HL-60 (cell line): ENCODE data around the gene AHDC1.

Source experiments
- DNase-seq, 2 experiments: peaks; one replicate each; pipeline ENCODE4 v3.0.0-alpha.2; 2010 to 2020; ENCODE audit warnings: low read depth in 1 of 2, low spot score in 1 of 2
- H3K27ac ChIP-seq: fragments of 250-450 bp; sonication (Bioruptor Pico); replicated peaks from 2 replicates; pipeline ENCODE4 v1.5.1; 2020; ENCODE audit warnings: mild to moderate bottlenecking, moderate library complexity
- H3K27me3 ChIP-seq: fragments of 250-450 bp; sonication (Bioruptor Pico); 2 replicates; pipeline ENCODE4 v1.5.1; 2021; ENCODE audit warnings: mild to moderate bottlenecking, moderate library complexity; ENCODE audit not compliant: insufficient read depth, poor library complexity, severe bottlenecking
- H3K4me3 ChIP-seq: replicated peaks from 2 replicates; pipeline ENCODE4 v1.5.1; 2011; ENCODE audit warnings: mild to moderate bottlenecking, control low read depth, low read length; ENCODE audit not compliant: insufficient read depth
- GABPA ChIP-seq: IDR thresholded peaks from 2 replicates; pipeline ENCODE4 v1.6.1; 2012; ENCODE audit warnings: low read depth
- POLR2AphosphoS5 ChIP-seq: IDR thresholded peaks from 2 replicates; pipeline ENCODE4 v1.6.1; 2012; ENCODE audit warnings: low read depth
- SPI1 ChIP-seq: IDR thresholded peaks from 2 replicates; pipeline ENCODE4 v1.6.1; 2012; ENCODE audit warnings: low read depth, mild to moderate bottlenecking, borderline replicate concordance
- TF ChIP-seq, protein P1 (sequence below): IDR thresholded peaks from one replicate; pipeline ENCODE4 v1.5.1; 2011; ENCODE audit warnings: low read length, control low read depth, inconsistent platforms; ENCODE audit not compliant: insufficient read depth
- TF ChIP-seq, protein P2 (sequence below): IDR thresholded peaks from 2 replicates; pipeline ENCODE4 v1.6.1; 2012; ENCODE audit warnings: low read depth; ENCODE audit not compliant: insufficient replicate concordance

AHDC1 gene

DNA sequence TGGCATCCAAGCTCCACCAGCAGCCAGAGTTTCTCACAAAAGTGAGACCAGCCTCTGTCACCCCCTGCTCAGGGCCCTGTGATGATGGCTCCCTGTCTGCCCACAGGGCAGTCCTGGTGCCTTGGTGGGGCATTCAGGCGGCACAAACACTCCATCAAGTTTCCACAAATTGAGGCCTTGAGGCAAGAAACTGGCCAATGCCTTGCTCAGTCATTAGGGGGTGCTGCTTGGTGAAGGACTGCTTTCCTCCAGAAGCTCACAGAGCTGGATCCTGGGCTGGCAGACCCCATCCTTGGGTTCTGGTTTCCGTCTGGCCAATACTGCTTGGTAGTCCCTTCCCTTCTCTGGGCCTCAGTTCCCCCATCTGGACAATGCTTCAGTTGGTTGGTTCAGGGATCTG lies 12.5 kb upstream of the AHDC1 start:
- TF ChIP-seq, protein P1, sequence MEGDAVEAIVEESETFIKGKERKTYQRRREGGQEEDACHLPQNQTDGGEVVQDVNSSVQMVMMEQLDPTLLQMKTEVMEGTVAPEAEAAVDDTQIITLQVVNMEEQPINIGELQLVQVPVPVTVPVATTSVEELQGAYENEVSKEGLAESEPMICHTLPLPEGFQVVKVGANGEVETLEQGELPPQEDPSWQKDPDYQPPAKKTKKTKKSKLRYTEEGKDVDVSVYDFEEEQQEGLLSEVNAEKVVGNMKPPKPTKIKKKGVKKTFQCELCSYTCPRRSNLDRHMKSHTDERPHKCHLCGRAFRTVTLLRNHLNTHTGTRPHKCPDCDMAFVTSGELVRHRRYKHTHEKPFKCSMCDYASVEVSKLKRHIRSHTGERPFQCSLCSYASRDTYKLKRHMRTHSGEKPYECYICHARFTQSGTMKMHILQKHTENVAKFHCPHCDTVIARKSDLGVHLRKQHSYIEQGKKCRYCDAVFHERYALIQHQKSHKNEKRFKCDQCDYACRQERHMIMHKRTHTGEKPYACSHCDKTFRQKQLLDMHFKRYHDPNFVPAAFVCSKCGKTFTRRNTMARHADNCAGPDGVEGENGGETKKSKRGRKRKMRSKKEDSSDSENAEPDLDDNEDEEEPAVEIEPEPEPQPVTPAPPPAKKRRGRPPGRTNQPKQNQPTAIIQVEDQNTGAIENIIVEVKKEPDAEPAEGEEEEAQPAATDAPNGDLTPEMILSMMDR = no peak
- TF ChIP-seq SPI1 = no peak
- TF ChIP-seq, protein P2, sequence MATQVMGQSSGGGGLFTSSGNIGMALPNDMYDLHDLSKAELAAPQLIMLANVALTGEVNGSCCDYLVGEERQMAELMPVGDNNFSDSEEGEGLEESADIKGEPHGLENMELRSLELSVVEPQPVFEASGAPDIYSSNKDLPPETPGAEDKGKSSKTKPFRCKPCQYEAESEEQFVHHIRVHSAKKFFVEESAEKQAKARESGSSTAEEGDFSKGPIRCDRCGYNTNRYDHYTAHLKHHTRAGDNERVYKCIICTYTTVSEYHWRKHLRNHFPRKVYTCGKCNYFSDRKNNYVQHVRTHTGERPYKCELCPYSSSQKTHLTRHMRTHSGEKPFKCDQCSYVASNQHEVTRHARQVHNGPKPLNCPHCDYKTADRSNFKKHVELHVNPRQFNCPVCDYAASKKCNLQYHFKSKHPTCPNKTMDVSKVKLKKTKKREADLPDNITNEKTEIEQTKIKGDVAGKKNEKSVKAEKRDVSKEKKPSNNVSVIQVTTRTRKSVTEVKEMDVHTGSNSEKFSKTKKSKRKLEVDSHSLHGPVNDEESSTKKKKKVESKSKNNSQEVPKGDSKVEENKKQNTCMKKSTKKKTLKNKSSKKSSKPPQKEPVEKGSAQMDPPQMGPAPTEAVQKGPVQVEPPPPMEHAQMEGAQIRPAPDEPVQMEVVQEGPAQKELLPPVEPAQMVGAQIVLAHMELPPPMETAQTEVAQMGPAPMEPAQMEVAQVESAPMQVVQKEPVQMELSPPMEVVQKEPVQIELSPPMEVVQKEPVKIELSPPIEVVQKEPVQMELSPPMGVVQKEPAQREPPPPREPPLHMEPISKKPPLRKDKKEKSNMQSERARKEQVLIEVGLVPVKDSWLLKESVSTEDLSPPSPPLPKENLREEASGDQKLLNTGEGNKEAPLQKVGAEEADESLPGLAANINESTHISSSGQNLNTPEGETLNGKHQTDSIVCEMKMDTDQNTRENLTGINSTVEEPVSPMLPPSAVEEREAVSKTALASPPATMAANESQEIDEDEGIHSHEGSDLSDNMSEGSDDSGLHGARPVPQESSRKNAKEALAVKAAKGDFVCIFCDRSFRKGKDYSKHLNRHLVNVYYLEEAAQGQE = no peak
- TF ChIP-seq GABPA = no peak
- TF ChIP-seq POLR2AphosphoS5 = no peak
- DNase-seq = no peak
- Histone ChIP-seq H3K4me3 (no peak overlapping the region), H3K27me3 (no peaks in the 10 kb centered on the region), H3K27ac (no peak overlapping the region; the same call in 1 of the 2 replicates)

DNA sequence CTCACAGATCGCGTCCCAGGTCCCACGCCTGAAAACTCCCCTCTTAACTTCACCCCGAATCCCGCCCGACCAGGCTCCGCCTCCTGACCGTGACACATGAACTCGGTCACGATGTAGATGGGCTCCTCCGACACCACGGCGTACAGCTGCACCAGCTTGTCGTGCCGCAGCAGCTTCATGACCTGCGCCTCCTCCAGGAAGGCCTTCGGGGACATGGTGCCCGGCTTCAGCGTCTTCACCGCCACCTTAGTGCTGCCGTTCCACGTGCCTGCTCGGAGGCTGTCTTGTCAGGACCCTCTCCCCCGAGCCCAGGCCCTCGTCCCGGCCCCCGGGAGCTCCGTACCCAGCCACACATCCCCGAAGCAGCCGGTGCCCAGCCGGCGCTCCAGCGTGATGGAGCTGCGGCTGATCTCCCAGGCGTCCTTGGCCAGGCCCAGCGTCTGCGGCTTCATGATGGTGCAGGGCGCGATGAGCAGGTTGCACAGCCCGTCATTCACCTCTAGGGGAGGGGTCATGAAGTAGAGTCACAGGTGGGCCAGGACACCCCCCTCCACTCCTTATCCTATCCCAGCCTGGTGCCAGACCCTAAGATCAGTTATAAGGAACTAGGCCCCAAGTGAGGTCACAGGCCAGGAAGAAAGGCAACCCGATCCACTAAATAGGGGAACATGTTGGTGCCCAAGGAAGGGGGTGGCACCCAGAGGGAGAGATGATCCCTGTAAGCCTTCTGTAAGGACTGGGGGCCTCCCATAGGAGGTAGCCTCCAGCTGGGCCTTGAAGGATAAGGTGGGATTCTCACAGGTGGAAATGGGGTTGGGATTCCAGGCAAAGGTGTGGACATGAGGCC lies 11.6 kb upstream of the AHDC1 start:
- DNase-seq = no peak
- TF ChIP-seq, protein P1 = no peak
- TF ChIP-seq SPI1 (no peak), GABPA (no peak), POLR2AphosphoS5 (no peak; the same call in 1 of the 2 replicates)
- TF ChIP-seq, protein P2 = no peak
- Histone ChIP-seq H3K27me3 (no peaks in the 10 kb centered on the region), H3K27ac (no peak overlapping the region), H3K4me3 (no peak overlapping the region)

DNA sequence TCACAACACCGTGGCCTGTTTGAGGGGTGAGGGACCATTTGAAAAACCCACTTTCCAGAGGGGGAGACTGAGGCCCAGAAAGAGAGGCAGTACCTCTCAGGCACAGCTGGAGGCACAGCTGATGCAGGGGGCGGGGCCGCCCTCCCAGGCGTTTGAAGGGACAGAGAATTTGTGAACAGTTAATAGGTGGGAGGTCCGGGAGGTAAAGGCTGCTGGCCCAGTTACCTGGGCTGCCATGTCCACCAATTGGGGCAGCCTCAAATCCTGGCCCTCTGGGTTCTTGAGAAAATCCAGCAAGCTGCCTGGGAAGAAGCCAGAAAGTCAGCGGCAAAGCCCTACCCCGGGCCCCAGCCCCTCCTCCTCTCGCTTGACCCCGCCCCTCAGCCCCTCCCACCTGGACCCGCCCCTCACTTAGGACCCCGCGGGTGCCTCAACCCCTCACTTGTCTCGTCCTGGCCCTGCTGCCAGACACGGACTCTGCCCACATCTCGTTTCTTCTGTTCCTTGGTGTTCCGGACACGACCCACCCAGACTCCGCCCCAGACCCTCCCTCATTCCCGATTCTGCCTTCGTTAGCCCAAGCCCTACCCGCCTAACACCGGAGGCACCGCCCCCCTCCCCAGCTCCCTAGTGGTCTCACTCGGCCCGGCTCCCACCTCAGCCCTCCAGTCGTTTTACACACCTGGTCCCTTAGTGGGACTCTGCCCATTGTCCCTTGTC lies 10.8 kb upstream of the AHDC1 start:
- H3K4me3 ChIP-seq = no peak overlapping the region
- TF ChIP-seq, protein P1 = no peak
- TF ChIP-seq SPI1 (no peak), POLR2AphosphoS5 (no peak), GABPA (no peak)
- TF ChIP-seq, protein P2 = no peak
- H3K27ac ChIP-seq = no peak overlapping the region
- no peak for DNase-seq
- no peaks in the 10 kb centered on the region for H3K27me3 ChIP-seq
